GM19438 (cell line): ENCODE measurements around the gene METTL16.

Experiments used
- ATAC-seq: cut with Tn5 transposase; IDR thresholded peaks from one replicate; pipeline ENCODE4 v1.9.1; 2021; ENCODE audit warnings: low read depth; ENCODE audit not compliant: unreplicated experiment

The METTL16 gene

DNA sequence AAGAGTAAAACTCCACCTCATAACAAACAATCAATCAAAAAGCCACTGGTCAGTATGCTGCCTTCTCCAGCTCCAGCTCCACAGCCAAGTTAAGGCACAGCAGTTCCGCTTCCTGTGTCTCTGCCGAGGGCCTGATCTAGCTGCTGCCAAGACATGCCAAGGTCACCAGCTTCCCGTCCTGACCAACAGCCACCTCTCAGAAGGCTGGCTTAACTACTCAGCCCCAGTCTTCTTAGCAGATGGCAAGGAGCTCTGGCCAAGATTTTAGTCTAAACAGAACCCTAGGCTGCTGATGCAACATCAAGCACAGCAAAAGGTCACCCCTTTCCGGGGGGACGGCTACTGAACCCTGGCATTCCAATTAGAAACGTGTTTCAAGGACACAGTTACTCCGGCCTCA lies 93.1 kb downstream of the METTL16 start:
- ATAC-seq, result no peak

GRCh38 chr17:2416010-2416734 lies 95.5 kb downstream of the METTL16 start:
- ATAC-seq, result no peak

GRCh38 chr17:2415081-2415480 lies 96.6 kb downstream of the METTL16 start:
- no peak for ATAC-seq

- no peak for ATAC-seq
These were observed 97.1 kb downstream of the METTL16 start for GRCh38 chr17:2414446-2415064.

- no peak for ATAC-seq
These were observed 99.1 kb downstream of the METTL16 start for GRCh38 chr17:2412561-2413021.

- no peak for ATAC-seq
These were observed 100.7 kb downstream of the METTL16 start for GRCh38 chr17:2410951-2411350.

GRCh38 chr17:2406903-2407790 lies 104.5 kb downstream of the METTL16 start:
- no peak for ATAC-seq

DNA sequence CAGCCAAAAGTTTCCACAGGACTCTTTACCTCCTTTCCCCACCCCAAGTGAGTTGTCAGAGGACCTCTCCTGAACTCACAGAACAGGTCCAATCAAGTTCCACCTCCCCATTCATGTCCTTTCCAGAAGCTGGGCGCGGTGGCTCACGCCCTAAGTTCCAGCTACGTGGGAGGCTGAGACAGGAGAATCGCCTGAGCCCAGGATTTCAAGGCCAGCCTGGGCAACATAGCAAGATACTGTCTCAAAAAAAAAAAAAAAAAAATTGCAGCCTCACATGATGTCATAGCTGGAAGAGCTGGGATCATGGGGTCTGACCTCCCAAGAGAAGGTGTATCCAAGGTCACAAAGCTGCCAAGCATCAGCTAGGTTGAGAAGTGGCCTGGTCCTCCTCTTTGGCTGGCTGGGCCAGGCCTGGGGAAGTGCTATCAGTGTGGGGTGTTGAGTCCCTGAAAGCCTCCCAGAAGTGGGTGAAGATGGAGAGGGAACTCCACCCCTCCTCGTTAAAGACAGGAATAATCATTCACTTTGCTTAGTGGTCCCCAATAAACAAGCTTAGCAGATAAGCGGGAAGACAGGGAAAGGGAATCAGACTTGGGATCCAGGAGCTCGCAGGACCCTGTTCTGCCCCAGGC lies 105.3 kb downstream of the METTL16 start:
- no peak for ATAC-seq

DNA sequence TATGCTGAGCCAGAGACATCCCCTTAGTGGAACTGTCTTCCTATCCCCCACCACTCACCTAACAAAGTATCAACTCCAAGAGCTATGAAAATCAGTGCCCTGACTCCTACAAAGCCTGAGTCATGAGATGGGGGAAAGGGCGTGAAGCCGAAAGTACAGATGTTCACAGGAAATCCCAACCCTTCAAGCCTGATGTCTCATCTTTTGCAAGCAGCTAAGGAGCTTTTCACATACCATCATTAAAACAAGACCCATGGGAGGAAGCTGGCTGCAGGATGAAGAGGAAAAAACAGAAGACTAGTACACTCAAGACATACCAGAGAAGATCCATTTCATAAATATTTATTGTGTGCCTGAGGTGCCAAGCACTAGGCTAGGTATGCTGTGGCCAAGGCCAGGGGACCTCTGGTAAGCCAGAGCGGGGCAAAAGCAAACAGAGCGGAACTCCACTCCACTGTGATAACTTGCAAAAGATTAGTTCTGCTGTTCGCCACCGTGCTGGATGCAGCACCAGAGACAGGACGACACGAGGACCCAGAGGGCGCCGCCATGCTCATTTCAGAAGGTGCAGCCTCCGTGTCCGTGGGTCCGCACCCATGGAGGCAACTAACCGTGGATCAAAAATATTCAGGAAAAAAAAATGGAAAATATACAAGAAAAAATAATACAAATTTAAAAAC lies 106.3 kb downstream of the METTL16 start:
- ATAC-seq, result no peak

- no peak for ATAC-seq
These were observed 108.6 kb downstream of the METTL16 start for GRCh38 chr17:2403044-2403443.

DNA sequence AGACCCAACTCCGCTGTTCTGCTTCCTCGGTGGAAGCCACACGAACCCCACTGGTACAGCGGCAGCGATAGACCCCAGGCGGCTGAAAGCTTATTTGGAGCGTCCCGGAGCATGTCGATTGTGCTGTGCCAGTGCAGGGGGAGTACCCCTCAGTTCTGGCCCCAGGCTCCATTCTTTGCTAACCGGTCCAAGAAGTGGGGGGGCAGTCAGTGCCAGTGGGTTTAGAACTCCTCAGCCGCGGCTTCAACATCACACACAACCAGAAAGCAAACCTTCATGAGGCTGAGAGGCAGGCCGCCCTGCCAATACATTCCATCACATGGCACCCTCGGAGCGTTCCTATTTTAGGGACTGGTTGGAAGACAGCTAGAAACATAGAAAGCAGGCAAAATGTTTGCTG lies 109.1 kb downstream of the METTL16 start:
- no peak for ATAC-seq

GRCh38 chr17:2401426-2402221 lies 110.1 kb downstream of the METTL16 start:
- ATAC-seq, result peak; percentile 46

DNA sequence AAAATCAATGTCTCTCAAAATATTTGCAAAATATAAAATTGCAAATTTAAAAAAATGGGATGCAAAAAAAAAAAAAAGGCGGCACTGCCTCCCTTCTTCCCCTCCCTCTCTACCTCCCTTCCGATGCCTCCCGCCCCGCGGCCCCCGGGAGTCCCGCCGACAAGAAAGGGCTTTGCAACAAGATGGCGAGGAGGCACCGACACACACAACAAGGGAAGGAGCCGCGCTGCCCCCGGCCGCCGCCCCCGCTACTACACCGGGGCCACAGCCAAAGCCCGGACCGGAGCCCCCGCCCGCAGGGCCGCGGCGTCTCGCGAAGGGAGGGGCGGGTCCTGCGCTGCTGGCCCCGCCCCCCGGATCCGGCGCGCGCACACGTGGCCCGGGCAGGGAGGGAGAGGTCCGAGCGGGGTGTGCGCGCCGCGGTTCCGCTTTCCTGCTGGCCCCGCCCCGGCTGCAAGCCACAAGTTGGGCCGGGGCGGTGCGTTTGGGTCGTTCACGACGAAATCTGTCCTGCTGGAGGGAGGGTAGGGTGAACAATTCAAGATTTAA lies 110.7 kb downstream of the METTL16 start, which contains the start of gene MNT:
TSS of gene MNT (minus strand) at position 184 of the 549 bp plus-strand sequence. CDS start 348 bp downstream, outside the sequence.
- ATAC-seq, result peak; percentile 30

- no peak for ATAC-seq
These were observed 111.2 kb downstream of the METTL16 start for GRCh38 chr17:2400474-2400866.

DNA sequence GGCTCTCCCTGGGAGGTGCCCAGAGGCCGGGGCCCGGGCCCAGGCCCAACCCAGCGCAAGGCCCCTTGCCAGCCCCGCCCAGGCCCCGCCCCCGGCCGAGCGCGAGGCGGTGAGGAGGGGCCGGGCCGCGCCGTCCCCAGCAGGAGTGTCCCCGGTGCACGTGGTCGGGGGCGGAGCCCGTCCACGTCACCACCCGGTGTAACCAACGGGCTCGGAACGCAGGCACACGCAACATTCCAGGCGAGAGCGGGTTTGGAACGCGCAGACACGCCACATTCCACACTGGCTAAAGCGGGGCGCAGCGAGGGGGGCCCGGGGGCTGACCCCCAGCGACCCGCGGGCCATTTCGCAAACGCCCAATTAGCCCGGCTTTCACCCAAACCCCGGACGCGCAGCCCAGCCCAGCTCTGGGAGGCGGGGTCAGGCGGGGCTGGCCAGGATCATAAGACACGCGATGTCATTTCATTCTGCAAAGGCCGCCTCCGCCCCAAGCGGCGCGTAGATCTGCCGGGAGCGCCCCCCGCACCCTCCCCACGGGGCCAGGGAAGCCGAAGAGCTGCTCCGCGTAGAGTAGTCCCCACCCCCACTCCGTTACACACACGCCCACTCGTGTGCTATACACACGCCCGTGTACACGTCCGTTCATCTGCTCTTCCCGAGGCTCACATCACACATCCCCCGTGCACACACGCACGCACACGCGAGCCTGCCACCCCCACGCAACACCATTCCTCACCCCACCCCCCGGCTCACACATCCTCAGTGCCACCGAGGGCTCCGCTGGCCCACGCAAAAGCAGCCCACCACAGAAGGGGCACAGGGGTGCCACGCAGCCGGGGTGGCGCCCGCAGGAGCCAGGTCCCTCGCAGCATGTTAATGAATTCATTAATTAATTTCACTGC lies 111.9 kb downstream of the METTL16 start:
- ATAC-seq, result peak; percentile 36

GRCh38 chr17:2398655-2399571 lies 112.8 kb downstream of the METTL16 start:
- ATAC-seq, result no peak

- ATAC-seq, result no peak
These were observed 113.5 kb downstream of the METTL16 start for GRCh38 chr17:2398182-2398581.
